GM18507 (cell line): Measurements from ENCODE around the gene CPSF4L.
"Not testable (repeated sequence)": the region's sequence is repeated elsewhere in the genome, so short reads cannot be mapped to it uniquely, and the experiment has no call there.

Source experiments
- DNase-seq: peaks from one replicate; pipeline ENCODE4 v3.0.0; 2011; ENCODE audit warnings: low read depth; ENCODE audit not compliant: insufficient read length; ENCODE audit errors: extremely low spot score
- FAIRE-seq: peaks from 2 replicates; lab custom pipeline; 2011; peaks lifted over from hg19 to GRCh38; lab: Jason Lieb, UNC

Gene CPSF4L, protein sequence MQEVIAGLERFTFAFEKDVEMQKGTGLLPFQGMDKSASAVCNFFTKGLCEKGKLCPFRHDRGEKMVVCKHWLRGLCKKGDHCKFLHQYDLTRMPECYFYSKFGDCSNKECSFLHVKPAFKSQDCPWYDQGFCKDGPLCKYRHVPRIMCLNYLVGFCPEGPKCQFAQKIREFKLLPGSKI

DNA sequence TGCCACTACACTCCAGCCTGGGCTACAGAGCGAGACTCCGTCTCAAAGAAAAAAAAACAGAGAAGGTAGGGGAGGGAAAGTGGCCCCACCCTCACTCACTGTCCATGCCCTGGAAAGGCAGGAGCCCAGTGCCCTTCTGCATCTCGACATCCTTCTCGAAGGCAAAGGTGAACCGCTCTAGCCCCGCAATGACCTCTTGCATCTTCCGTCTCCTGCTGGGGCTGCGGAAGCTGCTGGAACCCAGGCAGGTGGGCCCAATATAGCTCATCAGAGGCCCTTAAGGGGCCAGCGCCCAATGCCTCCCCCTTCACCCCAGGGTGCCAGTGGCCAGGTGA lies at the start of gene CPSF4L:
Gene CPSF4L (minus strand): TSS at position 264 of the 335 bp plus-strand sequence. CDS start 62 bp downstream, at position 202.
- no peak for DNase-seq
- no peak for FAIRE-seq

DNA sequence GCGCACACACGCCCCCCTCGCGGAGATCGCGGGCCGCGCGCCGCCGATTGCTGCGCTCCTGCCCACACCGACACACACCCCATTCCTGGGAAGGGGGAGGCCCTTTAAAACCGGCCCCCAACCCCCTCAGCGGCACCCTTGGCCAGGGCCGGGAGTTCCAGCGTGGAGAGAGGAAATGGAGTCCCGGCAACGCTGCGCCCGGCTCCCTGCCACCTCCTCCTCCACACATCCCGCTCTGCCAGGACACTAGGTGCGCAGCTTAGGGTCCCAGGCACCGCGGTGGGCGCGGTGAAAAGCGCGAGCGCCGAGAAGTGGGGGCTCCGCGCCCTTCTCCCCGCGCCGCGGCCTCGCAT lies 49.7 kb upstream of the CPSF4L start:
- DNase-seq (no peak), FAIRE-seq (no peak)

DNA sequence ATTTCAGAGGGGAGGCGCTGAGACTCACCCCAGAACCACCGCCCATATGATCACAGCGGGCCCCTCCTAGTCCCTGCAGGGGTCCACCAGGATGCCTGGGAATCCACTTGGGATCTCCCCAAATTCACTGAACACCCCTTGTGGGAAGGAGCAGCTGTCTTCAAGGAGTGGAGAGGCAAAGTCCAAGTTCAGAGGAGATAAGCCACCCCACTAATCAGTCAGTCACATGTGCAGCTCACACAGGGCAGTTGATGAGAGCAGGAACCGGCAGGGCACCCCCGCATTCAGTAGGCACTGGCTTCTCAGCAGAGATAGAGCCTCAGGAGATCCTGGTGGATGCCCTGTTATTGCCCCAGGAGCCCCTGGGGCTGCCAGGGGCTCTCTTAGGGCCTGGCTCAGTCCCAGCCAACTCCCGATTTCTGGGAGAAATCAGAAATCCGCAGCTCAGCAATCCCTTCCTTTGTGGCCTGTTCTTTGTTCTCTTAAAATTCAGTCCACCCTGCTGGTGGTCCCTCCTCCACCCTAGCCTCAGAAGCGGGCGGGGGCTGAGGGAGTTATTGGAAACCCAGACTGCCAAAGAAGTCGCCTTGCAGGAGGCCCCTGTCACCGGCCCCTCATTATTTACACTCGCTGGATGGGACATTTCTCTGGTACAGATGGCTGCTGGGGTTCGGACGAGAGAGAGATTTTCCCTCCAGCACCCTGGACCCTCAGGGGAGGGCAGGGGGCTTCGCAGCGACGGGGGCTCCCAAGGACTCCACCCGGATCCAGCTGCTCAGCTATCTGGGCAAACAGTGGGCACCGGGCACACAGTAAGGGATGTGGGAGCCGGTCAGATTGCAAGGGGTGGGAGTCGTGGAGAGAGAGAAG lies 48.3 kb upstream of the CPSF4L start:
- FAIRE-seq (no peak), DNase-seq (no peak)

DNA sequence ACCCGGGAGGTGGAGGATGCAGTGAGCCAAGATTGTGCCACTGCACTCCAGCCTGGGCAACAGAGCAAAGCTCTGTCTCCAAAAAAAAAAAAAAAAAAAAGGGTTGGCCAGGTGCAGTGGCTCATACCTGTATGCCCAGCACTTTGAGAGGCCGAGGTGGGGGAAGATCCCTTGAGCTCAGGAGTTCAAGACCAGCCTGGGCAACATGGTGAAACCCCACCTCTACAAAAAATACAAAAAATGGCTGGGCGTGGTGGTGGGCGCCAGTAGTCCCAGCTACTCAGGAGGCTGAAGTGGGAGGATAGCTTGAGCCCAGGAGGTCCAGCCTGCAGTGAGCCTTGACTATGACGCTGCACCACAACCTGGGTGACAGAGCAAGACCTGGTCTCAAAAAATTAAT lies 47.3 kb upstream of the CPSF4L start:
- DNase-seq, FAIRE-seq: not testable (repeated sequence)

DNA sequence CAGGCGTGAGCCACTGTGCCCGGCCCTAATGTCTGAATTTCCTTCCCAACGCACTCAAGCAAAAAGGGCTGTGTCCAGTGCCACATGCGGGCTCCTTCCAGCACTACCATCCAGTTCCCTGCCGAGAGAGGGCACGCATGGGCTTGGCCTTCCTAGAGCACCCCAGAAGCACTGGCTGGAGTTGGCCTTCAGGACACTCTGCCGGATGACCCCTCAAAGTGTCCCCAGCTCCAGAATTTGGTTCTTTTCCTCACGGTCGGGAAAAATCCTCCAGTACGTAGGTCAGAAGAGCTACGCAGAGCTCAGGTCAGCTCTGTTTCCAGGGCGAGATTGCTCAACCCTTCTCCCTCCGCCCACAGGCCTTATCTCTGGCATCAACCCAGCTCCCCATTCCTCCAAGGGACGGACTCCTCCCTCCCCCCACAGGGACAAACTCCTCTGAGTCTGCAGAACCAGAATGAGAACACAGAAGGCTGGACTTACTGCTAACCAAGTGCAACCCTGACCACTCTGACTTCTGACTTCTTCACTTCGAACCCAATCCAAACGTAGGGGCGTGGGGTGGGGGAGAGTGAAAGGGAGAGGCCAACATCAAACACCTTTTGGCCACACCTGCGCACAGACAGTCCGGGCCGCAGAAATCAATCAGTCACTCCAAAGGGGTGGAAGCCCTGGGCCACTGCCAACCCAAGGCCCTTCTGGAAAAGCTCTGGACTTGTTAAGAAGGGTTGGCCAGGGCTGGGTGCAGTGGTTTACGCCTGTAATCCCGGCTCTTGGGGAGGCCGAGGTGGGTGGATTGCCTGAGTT lies 46.5 kb upstream of the CPSF4L start:
- no peak for DNase-seq
- no peak for FAIRE-seq

DNA sequence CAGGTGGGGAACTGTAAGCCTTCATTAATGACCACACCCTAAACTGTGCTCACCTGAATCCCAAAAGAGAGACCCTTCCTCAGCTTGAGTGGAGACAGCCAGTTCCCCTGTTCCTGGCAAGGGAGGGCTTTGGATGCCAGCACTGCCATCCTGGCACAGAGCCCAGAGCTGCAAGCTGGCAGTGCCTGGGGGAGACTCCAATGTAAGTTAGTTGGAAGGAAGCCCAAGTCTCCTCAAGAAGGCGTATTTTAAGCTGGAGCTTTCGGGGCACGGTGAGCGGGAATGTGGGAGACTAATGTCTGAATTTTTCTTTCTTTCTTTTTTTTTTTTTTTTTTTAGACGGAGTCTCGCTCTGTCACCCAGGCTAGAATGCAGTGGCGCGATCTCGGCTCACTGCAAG lies 45.5 kb upstream of the CPSF4L start:
- no peak for FAIRE-seq
- no peak for DNase-seq

DNA sequence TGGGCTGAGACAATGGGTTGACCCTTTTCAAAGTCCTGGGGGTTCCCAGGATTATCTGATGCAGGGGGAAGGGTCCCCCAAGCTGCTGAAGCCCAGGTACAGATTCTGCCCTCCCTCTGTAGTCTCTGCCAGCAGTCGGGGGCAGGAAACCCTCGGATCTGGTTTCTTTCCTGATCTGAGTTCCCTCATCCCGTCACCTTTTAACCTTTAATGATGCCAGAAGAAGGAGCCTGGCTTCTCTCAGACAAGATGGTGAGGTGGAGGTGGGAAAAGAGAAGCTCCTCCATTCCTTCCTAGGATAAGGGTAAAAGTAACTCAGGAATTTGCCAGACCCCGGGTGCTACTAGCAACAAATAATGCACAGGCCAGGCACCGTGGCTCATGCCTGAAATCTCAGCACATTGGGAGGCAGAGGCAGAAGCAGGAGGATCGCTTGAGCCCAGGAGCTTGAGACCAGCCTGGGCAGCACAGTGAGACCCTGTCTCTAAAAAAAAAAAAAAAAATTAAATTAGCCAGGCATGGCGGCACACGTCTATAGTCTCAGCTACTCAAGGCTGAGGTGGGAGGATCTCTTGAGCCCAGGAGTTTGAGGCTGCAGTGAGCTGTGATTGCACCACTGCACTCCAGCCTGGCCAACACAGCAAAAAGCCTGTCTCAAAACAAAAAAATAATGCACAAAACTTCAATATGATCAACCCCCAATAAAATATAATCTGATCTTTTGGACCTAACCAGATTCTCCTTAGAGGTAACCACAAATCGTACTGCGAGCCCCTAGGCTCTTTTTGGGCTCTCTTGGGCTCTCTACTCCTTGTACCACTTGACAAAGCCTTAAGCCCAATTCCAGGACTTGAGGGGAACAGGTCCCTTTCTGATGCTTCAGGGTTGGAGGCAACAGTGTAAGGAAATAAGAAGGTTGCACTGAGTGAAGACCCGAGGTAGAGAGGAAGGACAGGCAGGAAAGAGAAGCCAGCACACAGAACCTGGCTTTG lies 44.5 kb upstream of the CPSF4L start:
- DNase-seq (no peak), FAIRE-seq (no peak)

DNA sequence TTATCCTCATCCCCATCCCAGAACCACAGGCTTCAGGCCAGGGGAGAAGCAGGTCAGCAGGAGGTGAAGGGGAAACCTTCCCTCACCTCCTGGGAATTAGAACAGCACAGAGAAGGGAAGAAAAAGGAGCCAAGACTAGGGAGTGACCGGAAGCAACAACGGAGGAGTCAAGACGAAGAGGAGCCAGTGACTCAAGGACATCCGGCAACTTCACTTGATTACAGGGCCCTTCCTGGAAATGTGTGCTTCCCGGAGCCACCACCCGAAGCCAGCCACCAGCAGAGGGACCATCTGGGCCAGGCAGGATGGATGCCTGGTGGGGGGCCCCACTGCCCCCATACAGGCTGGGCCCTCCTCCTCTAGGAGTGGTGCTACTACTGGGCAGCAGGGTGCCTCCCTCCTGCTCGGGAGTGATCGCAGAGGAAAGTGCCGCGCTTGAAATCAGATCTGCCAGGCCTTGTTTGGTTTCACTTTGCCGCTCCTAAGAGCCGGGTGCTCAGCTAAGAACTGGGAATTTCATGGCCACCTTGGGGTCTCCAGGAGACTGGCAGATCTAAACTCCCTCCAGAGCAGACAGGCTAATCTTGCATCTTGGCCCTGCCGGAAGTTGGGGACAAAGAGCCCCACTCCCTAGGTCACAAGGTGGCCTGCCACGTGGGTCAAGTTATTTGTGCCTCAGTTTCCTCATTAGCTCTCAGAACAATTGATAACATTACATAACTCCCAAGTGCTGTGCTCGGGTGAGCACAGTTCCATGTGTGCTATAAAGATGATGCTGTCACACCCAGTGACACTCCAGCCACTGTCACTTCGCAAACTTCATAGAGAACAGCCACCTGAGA lies 43.5 kb upstream of the CPSF4L start:
- DNase-seq (no peak), FAIRE-seq (no peak)

DNA sequence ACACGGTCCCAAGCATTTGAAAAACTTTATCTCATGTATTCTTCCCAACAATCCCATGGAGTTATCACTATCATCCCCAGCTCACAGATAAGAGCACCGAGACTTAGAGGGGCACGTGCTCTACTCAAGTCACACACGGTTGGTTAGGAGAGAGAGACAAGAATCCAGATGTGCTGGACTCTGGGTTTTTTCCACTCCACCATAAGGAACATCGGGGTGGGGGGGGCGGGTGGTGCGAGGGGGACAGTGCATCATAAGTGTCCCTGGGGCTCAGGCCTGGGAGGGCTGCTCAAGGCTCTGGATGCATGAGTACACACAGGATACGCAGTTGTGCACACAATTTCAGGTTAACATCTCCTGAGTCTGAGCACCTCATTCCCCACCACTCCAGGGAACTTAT lies 42.8 kb upstream of the CPSF4L start:
- FAIRE-seq (no peak), DNase-seq (no peak)

DNA sequence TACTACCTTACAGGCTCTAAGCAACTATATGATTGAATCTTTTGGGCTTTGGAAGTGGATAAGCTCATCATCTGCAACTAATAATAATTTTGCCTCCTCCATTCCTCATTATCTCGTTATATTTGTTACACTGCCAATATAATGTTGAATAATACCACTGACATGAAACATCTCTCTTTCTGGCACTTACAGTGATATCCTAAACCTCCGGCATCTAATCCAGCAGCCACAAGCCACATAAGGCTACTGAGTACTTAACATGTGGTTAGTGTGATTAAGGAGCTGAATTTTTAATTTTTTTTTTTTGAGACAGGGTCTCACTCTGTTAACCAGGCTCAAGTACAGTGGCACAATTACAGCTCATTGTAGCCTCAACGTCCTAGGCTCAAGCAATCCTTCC lies 40.5 kb upstream of the CPSF4L start:
- FAIRE-seq (no peak), DNase-seq (no peak)

DNA sequence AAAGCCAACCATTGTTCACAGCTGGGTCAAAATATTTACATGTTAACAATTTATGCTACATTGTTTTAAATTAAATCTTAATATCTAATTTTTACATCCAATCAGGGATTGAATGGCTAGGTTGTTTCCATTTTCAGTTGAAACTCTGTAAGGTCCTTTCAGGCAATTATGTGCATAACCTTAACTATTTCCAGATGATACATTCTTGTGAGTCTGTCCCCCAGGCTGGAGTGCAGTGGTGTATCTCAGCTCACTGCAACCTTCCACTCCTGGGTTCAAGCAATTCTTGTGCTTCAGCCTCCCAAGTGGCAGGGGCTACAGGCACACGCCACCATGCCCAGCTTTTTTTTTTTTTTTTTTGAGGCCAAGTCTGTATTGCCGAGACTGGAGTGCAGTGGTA lies 39.7 kb upstream of the CPSF4L start:
- no peak for FAIRE-seq
- no peak for DNase-seq

DNA sequence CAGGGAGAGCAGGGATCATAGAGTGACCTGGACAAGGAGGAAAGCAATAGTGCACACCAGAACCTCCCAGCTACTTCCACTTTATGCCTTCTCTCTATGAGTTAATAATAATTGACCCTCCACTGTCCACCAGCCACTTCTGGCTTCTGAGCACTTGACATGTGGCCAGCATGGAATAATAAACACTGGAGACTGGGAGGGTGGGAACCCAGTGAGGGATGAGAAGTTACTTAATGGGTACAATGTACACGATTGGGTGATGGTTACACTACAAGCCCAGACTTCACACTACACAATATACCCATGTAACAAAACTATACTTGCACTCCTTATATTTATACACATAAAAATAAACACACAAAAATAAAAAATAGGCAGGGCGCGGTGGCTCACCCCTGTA lies 38.7 kb upstream of the CPSF4L start:
- FAIRE-seq (no peak), DNase-seq (no peak)

DNA sequence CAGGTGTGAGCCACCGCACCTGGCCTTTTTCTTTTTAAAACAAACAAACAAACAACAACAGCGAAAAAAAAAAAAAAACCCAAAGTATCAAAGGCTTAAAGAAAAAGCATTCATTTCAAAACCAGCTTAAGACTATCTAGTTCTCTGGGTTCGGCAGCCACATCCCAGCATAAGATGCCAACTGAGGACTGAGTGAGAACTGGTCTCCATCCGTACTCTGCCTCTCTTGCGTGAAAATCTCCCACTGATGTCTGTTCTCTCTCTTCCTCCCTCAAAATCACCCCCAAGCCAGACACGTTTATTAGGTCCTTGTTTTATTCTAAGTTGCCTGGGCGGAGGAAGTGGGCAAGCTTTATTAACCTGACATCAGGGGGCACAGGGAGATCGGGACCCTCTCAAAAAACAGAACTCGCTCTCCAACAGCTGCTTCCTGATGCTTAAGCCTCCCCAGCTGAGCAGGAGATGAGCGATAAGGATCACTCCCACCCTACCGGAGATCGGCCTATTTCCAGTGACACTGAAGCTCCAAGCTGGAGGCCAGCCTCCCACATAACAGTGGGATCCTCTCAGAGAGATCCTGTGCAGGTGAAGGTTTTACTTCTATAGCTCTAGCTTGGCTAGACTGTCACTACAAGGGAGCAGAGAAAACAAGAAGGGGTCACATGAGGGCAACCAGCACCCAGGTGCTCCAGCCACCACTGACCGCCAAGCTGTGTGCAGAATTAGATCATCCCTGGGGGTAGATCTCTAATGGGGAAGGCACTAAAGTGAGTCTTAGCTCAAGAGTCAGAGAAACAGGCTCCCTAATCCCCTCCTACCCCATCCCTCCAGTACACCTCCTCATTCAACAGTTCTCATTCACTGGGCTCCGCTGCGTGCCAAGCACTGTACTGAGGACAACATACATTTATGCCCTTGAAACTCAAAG lies 36.5 kb upstream of the CPSF4L start:
- DNase-seq (no peak), FAIRE-seq (no peak)

DNA sequence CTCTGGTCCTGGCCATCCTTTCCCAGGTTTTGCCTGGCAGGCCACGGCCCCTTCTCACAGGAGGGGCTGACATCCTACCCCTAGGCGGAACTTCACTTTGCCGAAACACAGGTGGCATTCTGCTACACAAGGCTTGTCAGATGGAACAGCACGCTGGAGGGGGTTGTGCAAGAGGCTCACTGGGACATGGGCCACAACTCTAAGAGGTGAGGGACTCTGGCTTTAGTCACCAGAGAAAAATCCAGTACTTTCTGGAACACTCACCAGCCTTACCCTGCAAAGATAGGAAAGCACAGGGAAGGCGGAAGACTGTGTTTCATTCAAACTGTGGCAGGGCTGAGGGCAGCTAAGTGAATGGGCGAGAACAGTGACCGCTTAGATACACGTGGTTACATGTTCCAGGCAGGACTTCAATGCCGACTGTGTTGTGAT lies 31.8 kb upstream of the CPSF4L start:
- FAIRE-seq: no peak
- no peak for DNase-seq

DNA sequence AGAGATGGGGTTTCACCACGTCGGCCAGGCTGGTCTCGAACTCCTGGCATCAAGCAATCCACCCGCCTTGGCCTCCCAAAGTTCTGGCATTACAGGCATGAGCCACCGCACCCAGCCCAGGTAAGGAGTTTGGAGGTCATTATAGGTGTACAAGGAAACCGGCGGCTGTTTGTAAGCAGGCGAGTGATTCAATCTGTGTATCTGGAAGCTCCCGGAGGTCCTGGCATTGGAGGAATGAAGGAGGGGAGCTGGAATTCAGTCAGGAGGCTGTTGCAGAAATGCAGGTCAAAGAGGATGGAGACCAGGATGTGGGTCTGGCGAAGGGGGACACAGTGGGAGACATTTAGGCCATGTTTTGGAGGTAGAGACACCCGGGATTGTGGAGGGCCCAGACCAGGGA lies 31.4 kb upstream of the CPSF4L start:
- DNase-seq: no peak
- FAIRE-seq: no peak

DNA sequence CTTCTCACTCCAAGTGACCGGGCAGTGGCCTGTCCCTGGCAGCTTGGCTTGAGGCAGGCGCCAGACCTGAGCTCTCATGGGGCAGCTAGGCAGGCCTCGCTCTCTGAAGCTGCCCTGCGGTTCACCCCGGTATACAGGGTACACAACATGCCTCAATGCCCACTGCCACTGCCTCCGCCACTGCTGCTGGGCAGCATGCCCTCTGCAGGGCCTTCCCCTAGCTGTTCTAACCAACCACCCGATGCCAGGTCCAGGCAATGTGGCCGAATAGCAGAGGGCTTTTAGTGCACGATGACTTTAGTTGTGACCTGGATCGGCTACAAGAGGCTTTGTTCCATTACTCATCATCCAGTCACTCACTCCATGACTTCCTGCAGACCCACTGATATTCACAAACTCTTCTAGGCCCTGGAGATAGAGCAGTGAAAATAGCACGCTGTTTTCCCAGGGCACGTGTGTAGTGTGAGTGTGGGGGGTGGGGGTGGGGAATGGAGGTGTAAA lies 30.4 kb upstream of the CPSF4L start:
- DNase-seq: no peak
- no peak for FAIRE-seq

DNA sequence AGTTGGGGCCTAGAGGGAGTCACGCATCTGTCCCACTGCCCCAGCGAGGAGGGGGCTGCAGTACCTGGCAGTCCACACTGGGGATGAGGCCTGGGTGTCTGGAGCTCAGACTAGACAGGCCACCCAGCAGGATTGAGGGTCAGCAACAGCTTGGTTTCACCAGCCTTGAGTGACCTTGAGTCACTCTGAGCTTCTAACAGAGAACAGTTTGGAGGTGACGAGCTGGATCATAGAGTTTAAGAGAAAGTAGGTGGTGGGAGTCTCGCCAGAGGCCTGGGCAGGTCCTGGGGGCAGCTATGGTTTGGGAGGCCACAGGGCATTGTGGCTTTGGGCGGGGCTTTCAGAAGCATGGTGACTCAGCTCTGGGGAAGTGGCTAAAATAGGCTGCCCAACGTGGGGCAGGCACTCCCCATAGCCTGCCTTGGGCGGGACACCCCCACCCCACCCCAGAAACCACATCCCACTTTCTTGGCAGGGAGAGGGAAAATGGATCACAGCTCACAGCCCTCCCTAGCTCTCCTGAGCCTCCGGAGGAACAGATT lies 29.7 kb upstream of the CPSF4L start:
- DNase-seq: peak; percentile 65
- FAIRE-seq: peak; percentile 86
